ENCODE data around the gene MTFP1. TPM values are rescaled to one million over a fixed set of nuclear protein-coding genes. Genes with fewer than 3 reads are reported as not detected.
A peak's percentile ranks its signal among the peaks of the same experiment; 100 is the strongest.

MTFP1 gene
- total and polyA plus RNA-seq, 2 of the 4 experiments (the other 2 are of a cell fraction): 7.3 to 7.7 TPM

DNA sequence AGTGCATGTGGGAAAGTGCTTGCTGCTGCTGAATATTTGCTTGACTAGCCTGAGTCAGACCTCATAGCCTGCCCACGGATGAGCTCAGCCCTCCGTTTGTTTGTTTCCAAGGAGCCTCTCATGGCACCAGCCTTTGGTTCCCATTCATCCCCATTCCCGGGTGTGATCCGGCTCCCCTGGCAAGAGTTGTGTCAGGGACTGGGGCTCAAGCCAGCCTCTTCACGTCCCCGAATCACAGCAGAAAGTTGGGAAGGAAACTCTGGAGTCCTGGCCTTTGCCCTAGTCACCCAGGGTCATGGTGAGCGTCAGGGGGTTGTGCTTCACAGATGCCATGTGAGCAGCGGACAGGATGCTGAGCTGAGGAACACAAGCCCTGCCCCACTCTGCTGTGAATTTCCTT lies 32.4 kb downstream of the MTFP1 start:
- no peak overlapping the region for H2AK5ac ChIP-seq (ENCODE audit: low read depth, low read length)
- H3K79me1 ChIP-seq (ENCODE audit: low read depth in 1 of 2, low read length in 2 of 2): no peaks in the 10 kb centered on the region
- dilution Hi-C loops (cut with HindIII; ENCODE audit: low sequenced_read_pairs, unreplicated experiment) (no loop called here), intact Hi-C loops (cut with micrococcal nuclease) (no loop called here), in situ Hi-C loops (cut with MboI; ENCODE audit: low sequenced_read_pairs) (no loop called here)
- H3K27me3 ChIP-seq (ENCODE audit: control insufficient read depth, insufficient read depth, low read length): peaks cover 8% of the 10 kb centered on the region
- H3K27ac ChIP-seq (ENCODE audit: insufficient read depth, low read length): no peak overlapping the region
- POLR2A ChIA-PET (ENCODE audit: unreplicated experiment): no interaction called here
- no peak overlapping the region for H3K4me2 ChIP-seq (ENCODE audit: low read depth, low read length)
- H3K36me3 ChIP-seq (ENCODE audit: control insufficient read depth, insufficient read depth, low read length): no peaks in the 10 kb centered on the region
- H3K18ac ChIP-seq (ENCODE audit: low read depth, low read length): no peak overlapping the region
- CTCF ChIA-PET: no interaction called here
- H2BK20ac ChIP-seq (ENCODE audit: low read depth, low read length): no peak overlapping the region
- H2BK5ac ChIP-seq (ENCODE audit: low read depth, low read length, poor library complexity, severe bottlenecking): no peak overlapping the region
- H3K9me1 ChIP-seq (ENCODE audit: insufficient read depth, low read length): no peaks in the 10 kb centered on the region
- H2BK120ac ChIP-seq (ENCODE audit: low read depth, low read length): no peak overlapping the region
- H3K9me3 ChIP-seq (ENCODE audit: control insufficient read depth, insufficient read depth, low read length): no peaks in the 10 kb centered on the region
- H4K91ac ChIP-seq (ENCODE audit: insufficient read depth, low read depth, low read length): no peak overlapping the region
- H3K4me3 ChIP-seq (ENCODE audit: insufficient read depth, low read depth, low read length): no peak overlapping the region
- no peak overlapping the region for H3K23ac ChIP-seq (ENCODE audit: low read depth, low read length)
- H4K20me1 ChIP-seq (ENCODE audit: insufficient read depth, low read length): no peaks in the 10 kb centered on the region
- no peak overlapping the region for H2AK9ac ChIP-seq (replicated peaks; ENCODE audit: low read depth, low read length, poor library complexity)
- no peak overlapping the region for H3K56ac ChIP-seq (ENCODE audit: extremely low read depth, insufficient read depth, low read length)
- H2BK15ac ChIP-seq (ENCODE audit: low read depth, low read length): no peak overlapping the region
- H4K8ac ChIP-seq (ENCODE audit: low read depth in 2 of 2, low read length in 2 of 2): no peak overlapping the region
- H3K4ac ChIP-seq (ENCODE audit: low read depth, low read length): no peak overlapping the region
- no TSS peak for BruUV-seq (replicated peaks)
- DNase-seq (peak; percentile 38), ATAC-seq (ENCODE audit: low read depth) (peak; percentile 51; the same call in 1 of the 2 replicates)
- WGBS, 2 experiments (ENCODE audit: extremely low coverage in 2 of 2, insufficient read length in 1 of 2): 28% methylated on average over 3 of the region's 8 CpGs; no CpG with 5 or more reads in 1 of the 2 experiments
- no peaks in the 10 kb centered on the region for H3K4me1 ChIP-seq (ENCODE audit: control insufficient read depth, insufficient read depth, low read length)
- no peak overlapping the region for H3K9ac ChIP-seq (ENCODE audit: low read depth, low read length)
- TF ChIP-seq CHD1 (IDR thresholded peaks at IDR 0.05; ENCODE audit: low read depth, low read length) (no peak), CEBPB (IDR thresholded peaks at IDR 0.05; ENCODE audit: low read depth, low read length) (no peak), MAZ (IDR thresholded peaks at IDR 0.05; ENCODE audit: borderline replicate concordance, low read depth, low read length) (no peak), POLR2A (IDR thresholded peaks at IDR 0.05; ENCODE audit: low read depth, low read length) (no peak), SMC3 (IDR thresholded peaks at IDR 0.05; ENCODE audit: low read depth, low read length) (no peak), RAD21 (IDR thresholded peaks at IDR 0.05; ENCODE audit: low read length) (no peak), FOS (IDR thresholded peaks at IDR 0.05; ENCODE audit: low read depth, low read length) (no peak), MAFK (IDR thresholded peaks at IDR 0.05; ENCODE audit: low read depth, low read length) (no peak), NFE2L2 (IDR thresholded peaks at IDR 0.05; ENCODE audit: low read depth, low read length) (no peak), MXI1 (IDR thresholded peaks at IDR 0.05; ENCODE audit: borderline replicate concordance, low read depth, low read length) (no peak), RCOR1 (IDR thresholded peaks at IDR 0.05; ENCODE audit: insufficient replicate concordance, low read length) (no peak), RFX5 (IDR thresholded peaks at IDR 0.05; ENCODE audit: low read depth, low read length) (no peak), BHLHE40 (IDR thresholded peaks at IDR 0.05; ENCODE audit: low read depth, low read length) (no peak)
- TF ChIP-seq, protein P1, sequence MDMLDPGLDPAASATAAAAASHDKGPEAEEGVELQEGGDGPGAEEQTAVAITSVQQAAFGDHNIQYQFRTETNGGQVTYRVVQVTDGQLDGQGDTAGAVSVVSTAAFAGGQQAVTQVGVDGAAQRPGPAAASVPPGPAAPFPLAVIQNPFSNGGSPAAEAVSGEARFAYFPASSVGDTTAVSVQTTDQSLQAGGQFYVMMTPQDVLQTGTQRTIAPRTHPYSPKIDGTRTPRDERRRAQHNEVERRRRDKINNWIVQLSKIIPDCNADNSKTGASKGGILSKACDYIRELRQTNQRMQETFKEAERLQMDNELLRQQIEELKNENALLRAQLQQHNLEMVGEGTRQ (IDR thresholded peaks at IDR 0.05; ENCODE audit: low read depth, low read length): no peak
- TF ChIP-seq, protein P2, sequence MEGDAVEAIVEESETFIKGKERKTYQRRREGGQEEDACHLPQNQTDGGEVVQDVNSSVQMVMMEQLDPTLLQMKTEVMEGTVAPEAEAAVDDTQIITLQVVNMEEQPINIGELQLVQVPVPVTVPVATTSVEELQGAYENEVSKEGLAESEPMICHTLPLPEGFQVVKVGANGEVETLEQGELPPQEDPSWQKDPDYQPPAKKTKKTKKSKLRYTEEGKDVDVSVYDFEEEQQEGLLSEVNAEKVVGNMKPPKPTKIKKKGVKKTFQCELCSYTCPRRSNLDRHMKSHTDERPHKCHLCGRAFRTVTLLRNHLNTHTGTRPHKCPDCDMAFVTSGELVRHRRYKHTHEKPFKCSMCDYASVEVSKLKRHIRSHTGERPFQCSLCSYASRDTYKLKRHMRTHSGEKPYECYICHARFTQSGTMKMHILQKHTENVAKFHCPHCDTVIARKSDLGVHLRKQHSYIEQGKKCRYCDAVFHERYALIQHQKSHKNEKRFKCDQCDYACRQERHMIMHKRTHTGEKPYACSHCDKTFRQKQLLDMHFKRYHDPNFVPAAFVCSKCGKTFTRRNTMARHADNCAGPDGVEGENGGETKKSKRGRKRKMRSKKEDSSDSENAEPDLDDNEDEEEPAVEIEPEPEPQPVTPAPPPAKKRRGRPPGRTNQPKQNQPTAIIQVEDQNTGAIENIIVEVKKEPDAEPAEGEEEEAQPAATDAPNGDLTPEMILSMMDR (conservative IDR thresholded peaks at IDR 0.05; ENCODE audit: low read depth, low read length): no peak
- TF ChIP-seq, protein P3, sequence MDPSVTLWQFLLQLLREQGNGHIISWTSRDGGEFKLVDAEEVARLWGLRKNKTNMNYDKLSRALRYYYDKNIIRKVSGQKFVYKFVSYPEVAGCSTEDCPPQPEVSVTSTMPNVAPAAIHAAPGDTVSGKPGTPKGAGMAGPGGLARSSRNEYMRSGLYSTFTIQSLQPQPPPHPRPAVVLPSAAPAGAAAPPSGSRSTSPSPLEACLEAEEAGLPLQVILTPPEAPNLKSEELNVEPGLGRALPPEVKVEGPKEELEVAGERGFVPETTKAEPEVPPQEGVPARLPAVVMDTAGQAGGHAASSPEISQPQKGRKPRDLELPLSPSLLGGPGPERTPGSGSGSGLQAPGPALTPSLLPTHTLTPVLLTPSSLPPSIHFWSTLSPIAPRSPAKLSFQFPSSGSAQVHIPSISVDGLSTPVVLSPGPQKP (IDR thresholded peaks at IDR 0.05; ENCODE audit: borderline replicate concordance, low read depth, low read length): no peak
- H3K14ac ChIP-seq (replicated peaks; ENCODE audit: low read depth, low read length): no peak overlapping the region
- no peak overlapping the region for H4K5ac ChIP-seq (ENCODE audit: low read depth, low read length)
- H2AFZ ChIP-seq (replicated peaks; ENCODE audit: low read length, poor library complexity): no peak overlapping the region
